ENCODE measurements around the gene CD58.

The CD58 gene

DNA sequence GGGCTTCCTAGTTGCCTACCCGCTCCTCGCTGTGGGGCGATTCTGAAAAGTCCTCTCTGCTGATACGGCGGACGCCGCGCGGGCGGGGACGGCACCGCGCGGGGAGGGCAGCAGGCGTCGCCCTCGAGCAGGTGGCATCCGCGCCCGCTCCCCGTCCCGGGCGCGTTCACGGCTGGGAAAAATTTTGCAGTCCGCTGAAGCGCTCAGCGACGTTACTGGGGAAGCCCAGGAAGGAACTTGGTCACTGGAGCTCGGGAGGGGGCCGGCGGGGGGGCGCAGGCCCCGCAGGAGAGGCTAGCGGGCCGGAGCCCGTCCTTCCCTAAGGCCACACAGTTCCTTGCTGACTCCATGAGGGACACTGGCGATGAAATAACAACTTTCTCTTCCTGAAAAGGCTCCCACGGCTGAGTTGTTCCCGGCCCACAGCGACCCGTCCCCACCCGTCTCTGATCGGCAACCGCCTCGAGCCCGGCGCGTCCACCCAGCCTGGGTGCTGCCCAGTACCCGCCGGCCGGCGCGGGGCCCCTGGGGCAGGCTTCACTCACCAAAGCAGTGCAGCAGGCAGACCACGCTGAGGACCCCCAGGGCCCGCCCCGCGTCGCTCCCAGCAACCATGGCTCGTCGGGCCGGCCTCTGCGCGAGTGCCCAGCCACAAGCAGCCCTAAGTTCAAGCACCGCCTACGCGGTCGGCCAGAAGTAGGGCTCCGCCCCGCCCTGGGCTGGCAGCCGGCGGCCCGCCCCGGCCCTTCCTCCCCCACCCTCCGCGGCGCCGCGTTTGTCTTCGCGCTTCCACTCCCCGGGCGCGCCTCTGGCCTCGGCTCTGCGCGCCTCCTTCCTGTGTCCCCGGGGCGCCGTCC is at the start of gene CD58 (continued):
- TF ChIP-seq, protein P1, sequence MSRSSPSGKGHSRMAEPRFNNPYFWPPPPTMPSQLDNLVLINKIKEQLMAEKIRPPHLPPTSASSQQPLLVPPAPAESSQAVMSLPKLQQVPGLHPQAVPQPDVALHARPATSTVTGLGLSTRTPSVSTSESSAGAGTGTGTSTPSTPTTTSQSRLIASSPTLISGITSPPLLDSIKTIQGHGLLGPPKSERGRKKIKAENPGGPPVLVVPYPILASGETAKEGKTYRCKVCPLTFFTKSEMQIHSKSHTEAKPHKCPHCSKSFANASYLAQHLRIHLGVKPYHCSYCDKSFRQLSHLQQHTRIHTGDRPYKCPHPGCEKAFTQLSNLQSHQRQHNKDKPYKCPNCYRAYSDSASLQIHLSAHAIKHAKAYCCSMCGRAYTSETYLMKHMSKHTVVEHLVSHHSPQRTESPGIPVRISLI (tag by site-specific recombination; IDR thresholded peaks at IDR 0.05) = no peak
- TF ChIP-seq ZNF202 (tag by site-specific recombination; IDR thresholded peaks at IDR 0.05; ENCODE audit: borderline replicate concordance) (no peak), ZNF223 (tag by site-specific recombination; IDR thresholded peaks at IDR 0.05) (no peak), TCF7L2 (IDR thresholded peaks at IDR 0.05; ENCODE audit: borderline replicate concordance, low read depth, low read length) (no peak), MEIS1 (CRISPR knock-in tag; IDR thresholded peaks at IDR 0.05; ENCODE audit: borderline replicate concordance) (no peak), ZNF416 (tag by site-specific recombination; IDR thresholded peaks at IDR 0.05) (no peak), ZNF530 (tag by site-specific recombination; IDR thresholded peaks at IDR 0.05; ENCODE audit: low read depth) (no peak), ZNF341 (tag by site-specific recombination; IDR thresholded peaks at IDR 0.05; ENCODE audit: low read depth) (peak; percentile 96), ZEB2 (tag by site-specific recombination; IDR thresholded peaks at IDR 0.05) (peak; percentile 76; the same call in 1 of the 2 replicates), ZNF585B (tag by site-specific recombination; IDR thresholded peaks at IDR 0.05) (no peak), ZSCAN23 (tag by site-specific recombination; IDR thresholded peaks at IDR 0.05) (0 out of 2 replicates have a peak, but pooled peaks have one; percentile 44), ZNF529 (tag by site-specific recombination; IDR thresholded peaks at IDR 0.05; ENCODE audit: insufficient replicate concordance) (no peak), OVOL3 (tag by site-specific recombination; IDR thresholded peaks at IDR 0.05) (no peak), TRIM28 (IDR thresholded peaks at IDR 0.05; ENCODE audit: borderline replicate concordance, low read length) (no peak), REPIN1 (tag by site-specific recombination; IDR thresholded peaks at IDR 0.05; ENCODE audit: low read depth) (no peak), ZNF48 (tag by site-specific recombination; IDR thresholded peaks at IDR 0.05) (no peak), ZBTB48 (tag by site-specific recombination; IDR thresholded peaks at IDR 0.05) (peak; percentile 64; the same call in 1 of the 2 replicates), ZNF76 (tag by site-specific recombination; IDR thresholded peaks at IDR 0.05; ENCODE audit: borderline replicate concordance, low read depth) (no peak; the same call in 1 of the 2 replicates), GLIS2 (tag by site-specific recombination; IDR thresholded peaks at IDR 0.05) (peak; percentile 97)
- TF ChIP-seq, protein P2, sequence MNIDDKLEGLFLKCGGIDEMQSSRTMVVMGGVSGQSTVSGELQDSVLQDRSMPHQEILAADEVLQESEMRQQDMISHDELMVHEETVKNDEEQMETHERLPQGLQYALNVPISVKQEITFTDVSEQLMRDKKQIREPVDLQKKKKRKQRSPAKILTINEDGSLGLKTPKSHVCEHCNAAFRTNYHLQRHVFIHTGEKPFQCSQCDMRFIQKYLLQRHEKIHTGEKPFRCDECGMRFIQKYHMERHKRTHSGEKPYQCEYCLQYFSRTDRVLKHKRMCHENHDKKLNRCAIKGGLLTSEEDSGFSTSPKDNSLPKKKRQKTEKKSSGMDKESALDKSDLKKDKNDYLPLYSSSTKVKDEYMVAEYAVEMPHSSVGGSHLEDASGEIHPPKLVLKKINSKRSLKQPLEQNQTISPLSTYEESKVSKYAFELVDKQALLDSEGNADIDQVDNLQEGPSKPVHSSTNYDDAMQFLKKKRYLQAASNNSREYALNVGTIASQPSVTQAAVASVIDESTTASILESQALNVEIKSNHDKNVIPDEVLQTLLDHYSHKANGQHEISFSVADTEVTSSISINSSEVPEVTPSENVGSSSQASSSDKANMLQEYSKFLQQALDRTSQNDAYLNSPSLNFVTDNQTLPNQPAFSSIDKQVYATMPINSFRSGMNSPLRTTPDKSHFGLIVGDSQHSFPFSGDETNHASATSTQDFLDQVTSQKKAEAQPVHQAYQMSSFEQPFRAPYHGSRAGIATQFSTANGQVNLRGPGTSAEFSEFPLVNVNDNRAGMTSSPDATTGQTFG (tag by site-specific recombination; IDR thresholded peaks at IDR 0.05; ENCODE audit: borderline replicate concordance) = no peak
- TF ChIP-seq, protein P3, sequence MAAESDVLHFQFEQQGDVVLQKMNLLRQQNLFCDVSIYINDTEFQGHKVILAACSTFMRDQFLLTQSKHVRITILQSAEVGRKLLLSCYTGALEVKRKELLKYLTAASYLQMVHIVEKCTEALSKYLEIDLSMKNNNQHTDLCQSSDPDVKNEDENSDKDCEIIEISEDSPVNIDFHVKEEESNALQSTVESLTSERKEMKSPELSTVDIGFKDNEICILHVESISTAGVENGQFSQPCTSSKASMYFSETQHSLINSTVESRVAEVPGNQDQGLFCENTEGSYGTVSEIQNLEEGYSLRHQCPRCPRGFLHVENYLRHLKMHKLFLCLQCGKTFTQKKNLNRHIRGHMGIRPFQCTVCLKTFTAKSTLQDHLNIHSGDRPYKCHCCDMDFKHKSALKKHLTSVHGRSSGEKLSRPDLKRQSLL (tag by site-specific recombination; IDR thresholded peaks at IDR 0.05) = no peak
- TF ChIP-seq, protein P4, sequence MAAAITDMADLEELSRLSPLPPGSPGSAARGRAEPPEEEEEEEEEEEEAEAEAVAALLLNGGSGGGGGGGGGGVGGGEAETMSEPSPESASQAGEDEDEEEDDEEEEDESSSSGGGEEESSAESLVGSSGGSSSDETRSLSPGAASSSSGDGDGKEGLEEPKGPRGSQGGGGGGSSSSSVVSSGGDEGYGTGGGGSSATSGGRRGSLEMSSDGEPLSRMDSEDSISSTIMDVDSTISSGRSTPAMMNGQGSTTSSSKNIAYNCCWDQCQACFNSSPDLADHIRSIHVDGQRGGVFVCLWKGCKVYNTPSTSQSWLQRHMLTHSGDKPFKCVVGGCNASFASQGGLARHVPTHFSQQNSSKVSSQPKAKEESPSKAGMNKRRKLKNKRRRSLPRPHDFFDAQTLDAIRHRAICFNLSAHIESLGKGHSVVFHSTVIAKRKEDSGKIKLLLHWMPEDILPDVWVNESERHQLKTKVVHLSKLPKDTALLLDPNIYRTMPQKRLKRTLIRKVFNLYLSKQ (tag by site-specific recombination; IDR thresholded peaks at IDR 0.05; ENCODE audit: borderline replicate concordance) = no peak
- TF ChIP-seq, protein P5, sequence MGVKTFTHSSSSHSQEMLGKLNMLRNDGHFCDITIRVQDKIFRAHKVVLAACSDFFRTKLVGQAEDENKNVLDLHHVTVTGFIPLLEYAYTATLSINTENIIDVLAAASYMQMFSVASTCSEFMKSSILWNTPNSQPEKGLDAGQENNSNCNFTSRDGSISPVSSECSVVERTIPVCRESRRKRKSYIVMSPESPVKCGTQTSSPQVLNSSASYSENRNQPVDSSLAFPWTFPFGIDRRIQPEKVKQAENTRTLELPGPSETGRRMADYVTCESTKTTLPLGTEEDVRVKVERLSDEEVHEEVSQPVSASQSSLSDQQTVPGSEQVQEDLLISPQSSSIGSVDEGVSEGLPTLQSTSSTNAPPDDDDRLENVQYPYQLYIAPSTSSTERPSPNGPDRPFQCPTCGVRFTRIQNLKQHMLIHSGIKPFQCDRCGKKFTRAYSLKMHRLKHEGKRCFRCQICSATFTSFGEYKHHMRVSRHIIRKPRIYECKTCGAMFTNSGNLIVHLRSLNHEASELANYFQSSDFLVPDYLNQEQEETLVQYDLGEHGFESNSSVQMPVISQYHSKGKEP (tag by site-specific recombination; IDR thresholded peaks at IDR 0.05) = 0 out of 2 replicates have a peak, but pooled peaks have one; percentile 27
- TF ChIP-seq, protein P6, sequence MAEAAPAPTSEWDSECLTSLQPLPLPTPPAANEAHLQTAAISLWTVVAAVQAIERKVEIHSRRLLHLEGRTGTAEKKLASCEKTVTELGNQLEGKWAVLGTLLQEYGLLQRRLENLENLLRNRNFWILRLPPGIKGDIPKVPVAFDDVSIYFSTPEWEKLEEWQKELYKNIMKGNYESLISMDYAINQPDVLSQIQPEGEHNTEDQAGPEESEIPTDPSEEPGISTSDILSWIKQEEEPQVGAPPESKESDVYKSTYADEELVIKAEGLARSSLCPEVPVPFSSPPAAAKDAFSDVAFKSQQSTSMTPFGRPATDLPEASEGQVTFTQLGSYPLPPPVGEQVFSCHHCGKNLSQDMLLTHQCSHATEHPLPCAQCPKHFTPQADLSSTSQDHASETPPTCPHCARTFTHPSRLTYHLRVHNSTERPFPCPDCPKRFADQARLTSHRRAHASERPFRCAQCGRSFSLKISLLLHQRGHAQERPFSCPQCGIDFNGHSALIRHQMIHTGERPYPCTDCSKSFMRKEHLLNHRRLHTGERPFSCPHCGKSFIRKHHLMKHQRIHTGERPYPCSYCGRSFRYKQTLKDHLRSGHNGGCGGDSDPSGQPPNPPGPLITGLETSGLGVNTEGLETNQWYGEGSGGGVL (tag by site-specific recombination; IDR thresholded peaks at IDR 0.05) = no peak

All from HEK293 (cell line).